Panc1 (cell line): ENCODE data around the gene DDX1. TPM values are rescaled to one million over a fixed set of nuclear protein-coding genes. Genes with fewer than 3 reads are reported as not detected.

Experiments
- ATAC-seq: fragments of 200-7000 bp; cut with Tn5 transposase; 2 replicates; pipeline ENCODE4 v1.9.1; 2020; ENCODE audit warnings: mild to moderate bottlenecking, moderate library complexity
- BruUV-seq: library from RNA; stranded (reverse); fragments of 400-500 nt; replicated peaks from 2 replicates; lab custom pipeline; 2021; lab: Mats Ljungman, UMichigan
- CTCF ChIA-PET: fragments of 300-600 bp; sonication (Branson Sonifier 250); formaldehyde crosslinking; loops from one replicate; lab custom pipeline; 2022; ENCODE audit warnings: antibody characterized with exemption; lab: Charles Lee
- POLR2A ChIA-PET: fragments of 300-600 bp; sonication (Branson Sonifier 250); formaldehyde crosslinking; loops from one replicate; lab custom pipeline; 2022; ENCODE audit warnings: antibody characterized with exemption; lab: Charles Lee
- DNase-seq: peaks from one replicate; pipeline ENCODE4 v3.0.0-alpha.2; 2010; ENCODE audit warnings: low read depth, low spot score
- H3K27ac ChIP-seq: 2 replicates; pipeline ENCODE4 v1.5.1; 2011; ENCODE audit warnings: mild to moderate bottlenecking, low read length, inconsistent platforms
- H3K27me3 ChIP-seq: fragments of 200-500 bp; sonication (Bioruptor generic); 2 replicates; pipeline ENCODE4 v1.6.0; 2014; ENCODE audit warnings: low read length, inconsistent platforms; ENCODE audit not compliant: control insufficient read depth, insufficient read depth
- H3K36me3 ChIP-seq: fragments of 200-500 bp; sonication (Bioruptor generic); 2 replicates; pipeline ENCODE4 v1.5.1; 2014; ENCODE audit warnings: inconsistent platforms, mild to moderate bottlenecking, low read length, moderate library complexity; ENCODE audit not compliant: control insufficient read depth, insufficient read depth
- H3K4me1 ChIP-seq: 2 replicates; pipeline ENCODE4 v1.5.1; 2011; ENCODE audit warnings: inconsistent platforms, mild to moderate bottlenecking, low read length, moderate library complexity; ENCODE audit not compliant: control insufficient read depth, insufficient read depth
- H3K4me3 ChIP-seq, 2 experiments: 2 replicates each; pipeline ENCODE4 v1.5.1; 2011 to 2012; ENCODE audit warnings: low read depth in 2 of 2, low read length in 2 of 2, mild to moderate bottlenecking in 2 of 2, inconsistent platforms in 1 of 2, moderate library complexity in 1 of 2
- H3K9me3 ChIP-seq: fragments of 200-500 bp; sonication (Bioruptor generic); 2 replicates; pipeline ENCODE4 v1.5.1; 2014; ENCODE audit warnings: low read depth, mild to moderate bottlenecking, inconsistent platforms, low read length, moderate library complexity; ENCODE audit not compliant: control insufficient read depth, insufficient read depth
- POLR2AphosphoS5 ChIP-seq: IDR thresholded peaks from 2 replicates; pipeline ENCODE4 v1.6.1; 2012; ENCODE audit warnings: mild to moderate bottlenecking, low read depth, low read length, moderate library complexity
- SIN3A ChIP-seq: IDR thresholded peaks from 2 replicates; pipeline ENCODE4 v1.6.1; 2012; ENCODE audit warnings: low read depth, mild to moderate bottlenecking, low read length, moderate library complexity, borderline replicate concordance; ENCODE audit not compliant: insufficient read depth
- TCF7L2 ChIP-seq: IDR thresholded peaks from 2 replicates; pipeline ENCODE4 v1.6.1; 2011; ENCODE audit warnings: mild to moderate bottlenecking, low read depth, low read length, inconsistent platforms
- in situ Hi-C: cut with HindIII; loops from 2 replicates; pipeline ENCODE4 v1.10.0; 2016; ENCODE audit warnings: low sequenced_read_pairs, low pct_unique_long_range_greater_than_20kb
- intact Hi-C: fragments of 100-400 bp; cut with micrococcal nuclease; formaldehyde crosslinking; loops from one replicate; pipeline ENCODE4 v1.10.0; 2022; ENCODE audit not compliant: unreplicated experiment
- total RNA-seq: library from RNA; stranded (reverse); gene quantifications from one replicate; pipeline ENCODE4 v1.2.1, GENCODE V29; 2021; ENCODE audit not compliant: unreplicated experiment
- TF ChIP-seq, protein P1 (sequence below): fragments of 450-650 bp; IDR thresholded peaks from 2 replicates; pipeline ENCODE4 v1.5.1; 2017; ENCODE audit warnings: mild to moderate bottlenecking
- TF ChIP-seq, protein P2 (sequence below), 2 experiments: IDR thresholded peaks; 2 replicates each; pipeline ENCODE4 v1.6.1; 2011 to 2012; ENCODE audit warnings: low read depth in 2 of 2, control low read depth in 1 of 2, low read length in 1 of 2, mild to moderate bottlenecking in 1 of 2, moderate library complexity in 1 of 2; ENCODE audit not compliant: insufficient read depth in 1 of 2

DDX1 gene
- total RNA-seq, 1 experiment from 2014 or later, result 102 TPM

DNA sequence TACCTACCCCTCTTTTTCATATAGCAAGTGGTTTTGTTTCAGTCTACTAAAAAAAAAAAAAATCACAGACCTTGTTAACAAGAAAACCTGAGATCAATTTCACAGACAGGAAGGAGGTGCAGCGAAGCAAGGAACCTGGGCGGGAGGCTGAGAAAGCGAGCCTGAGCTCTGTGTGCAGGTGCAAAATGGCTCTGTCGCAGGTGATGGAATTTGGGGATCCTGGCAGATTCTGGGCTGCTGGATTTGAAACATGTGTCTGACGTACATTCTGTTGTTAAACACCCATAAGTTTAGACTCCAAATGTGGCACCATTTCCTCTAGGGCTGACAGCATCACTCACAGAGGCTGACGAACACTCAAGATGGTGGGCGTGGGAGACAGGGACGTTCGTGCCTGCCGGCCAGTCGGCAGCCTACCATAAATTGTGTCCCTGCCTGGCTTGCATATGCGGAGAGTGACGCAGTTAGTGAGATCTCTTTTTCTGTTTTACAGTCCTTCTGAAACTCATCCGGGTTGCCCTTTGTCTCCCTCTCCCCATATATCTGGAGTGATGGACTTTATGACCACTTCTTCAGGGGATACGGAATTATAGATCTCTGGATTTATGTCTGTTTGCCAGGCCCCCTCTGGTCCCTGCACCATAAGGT is 8.8 kb upstream of the DDX1 start:
- TF ChIP-seq, protein P1, sequence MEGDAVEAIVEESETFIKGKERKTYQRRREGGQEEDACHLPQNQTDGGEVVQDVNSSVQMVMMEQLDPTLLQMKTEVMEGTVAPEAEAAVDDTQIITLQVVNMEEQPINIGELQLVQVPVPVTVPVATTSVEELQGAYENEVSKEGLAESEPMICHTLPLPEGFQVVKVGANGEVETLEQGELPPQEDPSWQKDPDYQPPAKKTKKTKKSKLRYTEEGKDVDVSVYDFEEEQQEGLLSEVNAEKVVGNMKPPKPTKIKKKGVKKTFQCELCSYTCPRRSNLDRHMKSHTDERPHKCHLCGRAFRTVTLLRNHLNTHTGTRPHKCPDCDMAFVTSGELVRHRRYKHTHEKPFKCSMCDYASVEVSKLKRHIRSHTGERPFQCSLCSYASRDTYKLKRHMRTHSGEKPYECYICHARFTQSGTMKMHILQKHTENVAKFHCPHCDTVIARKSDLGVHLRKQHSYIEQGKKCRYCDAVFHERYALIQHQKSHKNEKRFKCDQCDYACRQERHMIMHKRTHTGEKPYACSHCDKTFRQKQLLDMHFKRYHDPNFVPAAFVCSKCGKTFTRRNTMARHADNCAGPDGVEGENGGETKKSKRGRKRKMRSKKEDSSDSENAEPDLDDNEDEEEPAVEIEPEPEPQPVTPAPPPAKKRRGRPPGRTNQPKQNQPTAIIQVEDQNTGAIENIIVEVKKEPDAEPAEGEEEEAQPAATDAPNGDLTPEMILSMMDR, result no peak
- TF ChIP-seq POLR2AphosphoS5 (no peak), SIN3A (no peak), TCF7L2 (no peak)
- TF ChIP-seq, protein P2, sequence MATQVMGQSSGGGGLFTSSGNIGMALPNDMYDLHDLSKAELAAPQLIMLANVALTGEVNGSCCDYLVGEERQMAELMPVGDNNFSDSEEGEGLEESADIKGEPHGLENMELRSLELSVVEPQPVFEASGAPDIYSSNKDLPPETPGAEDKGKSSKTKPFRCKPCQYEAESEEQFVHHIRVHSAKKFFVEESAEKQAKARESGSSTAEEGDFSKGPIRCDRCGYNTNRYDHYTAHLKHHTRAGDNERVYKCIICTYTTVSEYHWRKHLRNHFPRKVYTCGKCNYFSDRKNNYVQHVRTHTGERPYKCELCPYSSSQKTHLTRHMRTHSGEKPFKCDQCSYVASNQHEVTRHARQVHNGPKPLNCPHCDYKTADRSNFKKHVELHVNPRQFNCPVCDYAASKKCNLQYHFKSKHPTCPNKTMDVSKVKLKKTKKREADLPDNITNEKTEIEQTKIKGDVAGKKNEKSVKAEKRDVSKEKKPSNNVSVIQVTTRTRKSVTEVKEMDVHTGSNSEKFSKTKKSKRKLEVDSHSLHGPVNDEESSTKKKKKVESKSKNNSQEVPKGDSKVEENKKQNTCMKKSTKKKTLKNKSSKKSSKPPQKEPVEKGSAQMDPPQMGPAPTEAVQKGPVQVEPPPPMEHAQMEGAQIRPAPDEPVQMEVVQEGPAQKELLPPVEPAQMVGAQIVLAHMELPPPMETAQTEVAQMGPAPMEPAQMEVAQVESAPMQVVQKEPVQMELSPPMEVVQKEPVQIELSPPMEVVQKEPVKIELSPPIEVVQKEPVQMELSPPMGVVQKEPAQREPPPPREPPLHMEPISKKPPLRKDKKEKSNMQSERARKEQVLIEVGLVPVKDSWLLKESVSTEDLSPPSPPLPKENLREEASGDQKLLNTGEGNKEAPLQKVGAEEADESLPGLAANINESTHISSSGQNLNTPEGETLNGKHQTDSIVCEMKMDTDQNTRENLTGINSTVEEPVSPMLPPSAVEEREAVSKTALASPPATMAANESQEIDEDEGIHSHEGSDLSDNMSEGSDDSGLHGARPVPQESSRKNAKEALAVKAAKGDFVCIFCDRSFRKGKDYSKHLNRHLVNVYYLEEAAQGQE (IDR thresholded peaks at IDR 0.05; ENCODE audit: insufficient read depth in 1 of 2, low read depth in 2 of 2, low read length in 1 of 2), result no peak
- ChIA-PET CTCF (no interaction called here), POLR2A (no interaction called here)
- intact Hi-C loops (no loop called here), in situ Hi-C loops (no loop called here)
- Histone ChIP-seq H3K4me3 (no peak overlapping the region), H3K9me3 (no peaks in the 10 kb centered on the region), H3K27me3 (no peaks in the 10 kb centered on the region), H3K4me1 (no peaks in the 10 kb centered on the region), H3K36me3 (no peaks in the 10 kb centered on the region), H3K27ac (no peak overlapping the region)
- ATAC-seq (no peak), DNase-seq (no peak)
- no TSS peak for BruUV-seq

DNA sequence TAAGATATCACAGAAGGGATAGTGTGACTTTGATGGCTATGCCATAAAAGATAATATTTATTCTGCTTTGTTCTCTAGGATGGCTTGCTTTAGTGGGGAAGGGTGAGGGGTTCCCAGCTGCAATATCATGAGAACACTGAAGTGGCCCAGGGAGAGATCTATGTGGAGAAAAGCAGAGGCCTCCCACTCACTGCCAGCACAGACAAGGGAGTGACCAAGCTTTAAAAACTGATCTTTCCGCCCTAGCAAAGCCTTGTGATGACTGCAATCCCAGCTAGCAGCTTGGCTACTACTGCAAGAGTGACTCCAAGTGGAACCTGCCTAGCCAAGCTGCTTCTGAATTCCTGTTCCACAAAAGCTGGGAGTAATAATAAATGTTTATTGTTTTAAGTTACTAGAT is 7.8 kb upstream of the DDX1 start:
- intact Hi-C loops (no loop called here), in situ Hi-C loops (no loop called here)
- Histone ChIP-seq H3K9me3 (no peaks in the 10 kb centered on the region), H3K27ac (no peak overlapping the region), H3K27me3 (no peaks in the 10 kb centered on the region), H3K36me3 (no peaks in the 10 kb centered on the region), H3K4me3 (no peak overlapping the region), H3K4me1 (no peaks in the 10 kb centered on the region)
- TF ChIP-seq, protein P1, result no peak
- no peak for TF ChIP-seq SIN3A
- TF ChIP-seq, protein P2 (IDR thresholded peaks at IDR 0.05; ENCODE audit: insufficient read depth in 1 of 2, low read depth in 2 of 2, low read length in 1 of 2), result no peak
- DNase-seq (no peak), ATAC-seq (no peak)
- ChIA-PET POLR2A (no interaction called here), CTCF (no interaction called here)
- no TSS peak for BruUV-seq
